ENCODE data around the gene PSKH1.
A peak's percentile ranks its signal among the peaks of the same experiment; 100 is the strongest.

Gene PSKH1

DNA sequence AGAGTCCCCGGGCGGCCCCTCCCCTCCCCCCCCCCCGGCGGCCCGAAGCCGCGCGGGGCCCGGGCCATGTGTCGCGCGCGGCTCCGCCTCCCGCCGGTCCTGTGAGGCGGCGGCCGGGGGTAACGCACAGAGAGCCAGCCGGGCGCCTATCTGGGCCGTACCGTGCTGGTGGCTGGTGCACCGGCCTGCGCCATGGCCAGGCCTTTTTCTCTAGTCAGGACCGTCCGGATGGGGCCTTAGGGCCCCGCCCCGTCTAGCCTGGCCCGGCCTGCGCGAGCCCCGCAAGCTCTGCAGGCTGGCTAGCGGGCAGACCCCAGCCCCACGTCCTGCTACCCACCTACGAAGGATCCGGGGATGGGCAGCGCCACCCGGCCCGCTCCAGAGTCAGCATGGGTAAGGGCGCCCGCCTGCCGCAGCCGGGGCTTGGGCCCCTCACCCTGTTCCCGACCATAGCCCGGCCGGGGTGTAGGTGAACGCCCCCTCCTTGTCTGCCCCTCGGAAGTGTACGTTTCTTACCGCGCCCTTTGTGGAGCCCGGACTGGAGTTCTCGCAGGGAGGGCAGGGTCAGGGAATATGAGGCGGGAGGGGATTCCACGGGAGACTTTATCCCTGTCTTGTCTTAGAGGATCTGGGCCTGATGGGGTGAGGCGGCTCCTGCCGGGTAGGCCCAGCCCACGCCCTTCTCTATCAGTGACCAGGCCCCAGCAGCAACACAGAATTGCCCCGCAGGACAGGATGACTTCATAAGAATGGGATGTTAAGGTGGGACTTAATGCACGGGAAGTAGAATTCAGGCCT, 45.8 kb upstream of the PSKH1 start, which contains the start of gene CENPT:
TSS of gene CENPT (minus strand) at position 630 of the 798 bp plus-strand sequence. CDS start 13,834 bp downstream, outside the sequence.
- peak within 1 kb of the TSS; percentile 67 for H3K4me3 ChIP-seq (ENCODE audit: low read depth, low read length)
- TF ChIP-seq, protein P1, sequence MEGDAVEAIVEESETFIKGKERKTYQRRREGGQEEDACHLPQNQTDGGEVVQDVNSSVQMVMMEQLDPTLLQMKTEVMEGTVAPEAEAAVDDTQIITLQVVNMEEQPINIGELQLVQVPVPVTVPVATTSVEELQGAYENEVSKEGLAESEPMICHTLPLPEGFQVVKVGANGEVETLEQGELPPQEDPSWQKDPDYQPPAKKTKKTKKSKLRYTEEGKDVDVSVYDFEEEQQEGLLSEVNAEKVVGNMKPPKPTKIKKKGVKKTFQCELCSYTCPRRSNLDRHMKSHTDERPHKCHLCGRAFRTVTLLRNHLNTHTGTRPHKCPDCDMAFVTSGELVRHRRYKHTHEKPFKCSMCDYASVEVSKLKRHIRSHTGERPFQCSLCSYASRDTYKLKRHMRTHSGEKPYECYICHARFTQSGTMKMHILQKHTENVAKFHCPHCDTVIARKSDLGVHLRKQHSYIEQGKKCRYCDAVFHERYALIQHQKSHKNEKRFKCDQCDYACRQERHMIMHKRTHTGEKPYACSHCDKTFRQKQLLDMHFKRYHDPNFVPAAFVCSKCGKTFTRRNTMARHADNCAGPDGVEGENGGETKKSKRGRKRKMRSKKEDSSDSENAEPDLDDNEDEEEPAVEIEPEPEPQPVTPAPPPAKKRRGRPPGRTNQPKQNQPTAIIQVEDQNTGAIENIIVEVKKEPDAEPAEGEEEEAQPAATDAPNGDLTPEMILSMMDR (IDR thresholded peaks at IDR 0.05; ENCODE audit: insufficient read depth, low read depth, low read length, missing control alignments) = no peak
- DNase-seq (ENCODE audit: low read depth) = peak; percentile 22

DNA sequence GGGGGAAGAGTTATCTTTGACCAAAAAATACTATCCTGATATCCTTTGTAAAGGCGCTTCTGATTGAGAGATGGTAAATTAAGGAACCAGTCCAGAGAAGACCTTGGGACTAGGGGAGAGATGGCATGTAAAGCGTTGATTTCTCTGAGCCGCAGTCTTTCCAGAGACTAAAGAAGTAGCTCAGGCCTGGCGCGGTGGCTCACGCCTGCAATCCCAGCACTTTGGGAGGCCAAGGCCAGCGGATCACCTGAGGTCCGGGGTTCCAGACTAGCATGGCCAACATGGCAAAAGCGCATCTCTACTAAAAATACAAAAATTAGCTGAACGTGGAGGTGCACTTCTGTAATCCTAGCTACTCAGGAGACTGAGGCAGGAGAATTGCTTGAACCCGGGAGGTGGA, 44.9 kb upstream of the PSKH1 start:
- peak overlapping the region; percentile 67 for H3K4me3 ChIP-seq (ENCODE audit: low read depth, low read length)
- no peak for DNase-seq (ENCODE audit: low read depth)
- TF ChIP-seq, protein P1 (IDR thresholded peaks at IDR 0.05; ENCODE audit: insufficient read depth, low read depth, low read length, missing control alignments) = no peak

DNA sequence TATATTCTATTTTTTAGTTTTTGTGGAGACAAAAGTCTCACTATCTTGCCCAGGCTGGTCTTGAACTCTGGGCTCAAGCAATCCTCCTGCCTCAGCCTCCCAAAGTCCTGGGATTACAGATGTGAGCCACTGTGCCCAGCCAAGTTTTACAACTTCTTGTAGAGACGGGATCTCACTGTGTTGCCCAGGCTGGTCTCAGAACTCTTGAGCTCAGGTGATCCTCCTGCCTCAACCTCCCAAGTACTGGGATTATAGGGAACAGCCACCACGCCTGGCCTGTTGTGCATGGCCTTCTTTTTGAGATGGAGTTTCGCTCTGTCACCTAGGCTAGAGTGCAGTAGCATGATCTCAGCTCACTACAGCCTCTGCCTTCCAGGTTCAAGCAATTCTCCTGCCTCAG, 39.4 kb upstream of the PSKH1 start:
- no peak overlapping the region for H3K4me3 ChIP-seq (ENCODE audit: low read depth, low read length)
- DNase-seq (ENCODE audit: low read depth) = no peak
- TF ChIP-seq, protein P1 (IDR thresholded peaks at IDR 0.05; ENCODE audit: insufficient read depth, low read depth, low read length, missing control alignments) = no peak

DNA sequence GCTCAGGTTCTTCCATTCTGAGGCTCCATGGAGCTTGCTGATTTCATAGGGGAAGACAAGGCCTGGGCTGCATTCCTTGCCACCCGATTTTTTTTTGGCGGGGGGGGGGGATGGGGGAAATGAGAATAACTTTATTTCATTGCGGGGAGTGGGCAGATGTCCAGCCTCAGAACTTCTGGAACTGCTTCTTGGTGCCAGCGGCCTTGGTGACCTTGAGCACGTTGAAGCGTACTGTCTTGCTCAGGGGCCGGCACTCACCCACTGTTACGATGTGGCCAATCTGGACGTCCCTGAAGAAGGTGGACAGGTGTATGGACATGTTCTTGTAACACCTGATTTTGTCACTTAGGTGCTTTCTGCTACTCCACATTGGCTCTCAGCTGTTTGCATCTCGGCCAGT, 37.3 kb upstream of the PSKH1 start:
- no peak overlapping the region for H3K4me3 ChIP-seq (ENCODE audit: low read depth, low read length)
- DNase-seq (ENCODE audit: low read depth) = no peak
- TF ChIP-seq, protein P1 (IDR thresholded peaks at IDR 0.05; ENCODE audit: insufficient read depth, low read depth, low read length, missing control alignments) = no peak

DNA sequence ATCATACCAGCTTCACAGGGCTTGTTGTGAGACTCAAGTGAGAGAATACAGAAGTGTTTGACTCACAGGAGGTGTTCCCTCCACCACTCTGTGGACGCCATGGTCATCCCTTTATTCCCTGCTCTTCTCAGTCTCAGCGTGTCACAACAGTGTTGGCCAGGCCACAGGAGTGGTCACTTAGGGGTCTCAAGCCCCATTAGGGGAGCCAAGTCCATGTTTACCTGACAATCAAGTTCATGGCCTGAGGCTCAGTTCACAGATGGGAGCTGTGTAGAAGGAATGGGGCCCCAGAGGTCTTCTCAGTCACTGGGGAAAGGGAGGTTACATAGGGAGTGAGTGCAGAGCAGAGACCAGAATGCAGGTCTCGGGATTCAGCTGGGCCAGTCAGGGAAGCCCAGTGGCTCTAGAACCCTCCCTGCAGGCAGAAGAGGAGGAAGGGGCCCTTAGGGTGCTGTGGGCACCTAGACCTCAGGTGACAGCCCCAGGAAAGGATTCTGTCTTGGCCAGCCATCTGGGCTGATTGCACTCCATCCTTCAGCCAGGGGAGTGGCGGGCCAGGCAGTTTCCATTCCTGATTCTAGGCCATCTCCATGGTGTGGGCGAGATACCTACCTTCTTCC, 36.0 kb upstream of the PSKH1 start:
- no peak overlapping the region for H3K4me3 ChIP-seq (ENCODE audit: low read depth, low read length)
- DNase-seq (ENCODE audit: low read depth) = no peak
- TF ChIP-seq, protein P1 (IDR thresholded peaks at IDR 0.05; ENCODE audit: insufficient read depth, low read depth, low read length, missing control alignments) = no peak

DNA sequence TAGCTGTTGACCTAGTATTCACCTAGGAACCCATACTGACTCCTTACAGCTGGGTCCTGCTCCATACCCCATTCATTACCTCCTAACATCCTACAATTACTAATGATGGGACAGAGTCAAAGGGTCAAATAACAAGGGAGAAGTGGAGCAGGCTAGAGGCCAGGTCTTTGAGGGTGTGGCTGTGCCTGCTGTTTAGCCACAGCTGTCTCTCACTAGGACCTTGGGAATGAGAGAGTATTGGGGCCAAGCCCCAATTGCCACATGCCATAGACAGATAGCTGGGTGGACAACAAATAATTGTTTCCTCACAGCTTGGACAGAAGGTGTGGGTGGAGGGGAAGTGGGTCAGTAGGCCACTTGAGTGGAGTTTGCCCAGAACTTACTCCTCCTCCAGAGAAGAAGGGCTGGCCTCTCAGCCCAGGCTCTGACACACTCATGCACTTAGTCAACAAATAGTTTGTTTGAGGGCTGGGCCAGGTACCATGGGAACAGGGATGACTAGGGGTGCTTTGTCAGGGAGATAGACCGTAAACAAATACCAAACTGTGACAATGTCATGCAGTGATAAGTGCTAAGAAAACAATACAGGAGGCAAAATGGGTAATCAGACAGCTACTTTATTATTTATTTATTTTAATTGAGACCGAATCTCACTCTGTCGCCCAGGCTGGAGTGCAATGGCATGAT, 35.4 kb upstream of the PSKH1 start:
- no peak overlapping the region for H3K4me3 ChIP-seq (ENCODE audit: low read depth, low read length)
- TF ChIP-seq, protein P1 (IDR thresholded peaks at IDR 0.05; ENCODE audit: insufficient read depth, low read depth, low read length, missing control alignments) = no peak
- no peak for DNase-seq (ENCODE audit: low read depth)
